ENCODE data around the gene EPB41L1. TPM values are rescaled to one million over a fixed set of nuclear protein-coding genes. Genes with fewer than 3 reads are reported as not detected.

EPB41L1 gene
- total RNA-seq, 3 donors from 2014 or later (not counting 1 experiment from before 2014, with no cell fraction given), result 0.21 to 0.29 TPM; not detected in 1

DNA sequence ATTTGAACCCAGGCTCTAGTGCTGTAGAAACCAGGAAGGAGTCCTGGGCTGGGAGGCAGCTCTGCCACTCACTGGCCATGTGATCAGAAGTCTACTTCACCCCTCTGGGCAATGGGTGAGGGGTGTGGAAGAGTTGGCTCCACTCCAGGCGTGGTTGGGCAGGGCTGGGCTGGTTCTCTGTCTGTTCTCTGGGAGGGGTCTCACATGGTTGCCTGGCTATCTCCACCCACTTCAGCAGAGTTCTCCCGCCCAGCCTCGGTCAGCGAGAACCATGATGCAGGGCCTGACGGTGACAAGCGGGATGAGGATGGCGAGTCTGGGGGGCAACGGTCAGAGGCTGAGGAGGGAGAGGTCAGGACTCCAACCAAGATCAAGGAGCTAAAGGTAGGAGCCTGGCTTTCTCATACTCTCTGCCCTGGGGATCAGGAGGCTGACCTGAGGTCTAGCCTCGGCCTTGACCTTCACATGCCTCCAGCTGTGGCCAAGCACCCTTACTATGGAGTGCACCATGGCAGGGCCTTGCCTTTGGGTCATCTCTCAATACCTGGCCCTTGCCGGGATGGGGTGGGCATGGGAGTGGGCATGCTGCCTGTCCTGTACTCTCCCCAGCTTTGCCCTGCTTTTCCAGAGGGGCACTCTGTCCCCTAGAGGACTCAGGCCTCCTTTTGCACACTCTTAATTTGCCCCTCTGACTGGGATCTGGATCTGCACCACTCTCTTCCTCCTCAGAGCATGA, 39.6 kb downstream of the EPB41L1 start:
- no peak overlapping the region for H3K27ac Mint-ChIP-seq
- H3K27ac ChIP-seq (ENCODE audit: low read length), result no peak overlapping the region
- 94% methylated on average over 10 of the region's 10 CpGs for WGBS (ENCODE audit: insufficient coverage)
- peaks cover 9 to 25% of the 10 kb centered on the region in 2 donors for H3K27me3 Mint-ChIP-seq (ENCODE audit: low read depth in 2 of 2)
- H3K9me3 Mint-ChIP-seq, result no peaks in the 10 kb centered on the region
- no peak for DNase-seq
- no peak overlapping the region for H3K4me3 Mint-ChIP-seq
- no peak for ATAC-seq
- H3K36me3 Mint-ChIP-seq, result no peaks in the 10 kb centered on the region
- intact Hi-C loops (cut with micrococcal nuclease), result no loop called here
- H3K4me1 ChIP-seq (ENCODE audit: control insufficient read depth, insufficient read depth, low read length), result no peaks in the 10 kb centered on the region
- H3K4me1 Mint-ChIP-seq, result no peaks in the 10 kb centered on the region
- no peaks in the 10 kb centered on the region for H3K27me3 ChIP-seq (ENCODE audit: control insufficient read depth, insufficient read depth, low read length)
- no peak for TF ChIP-seq CTCF (IDR thresholded peaks at IDR 0.05)
- no peaks in the 10 kb centered on the region for H3K36me3 ChIP-seq (ENCODE audit: control insufficient read depth, insufficient read depth, low read length)
- no peak overlapping the region for H3K4me3 ChIP-seq (ENCODE audit: low read length)
- no peaks in the 10 kb centered on the region for H3K9me3 ChIP-seq (ENCODE audit: control insufficient read depth, insufficient read depth, low read length)

DNA sequence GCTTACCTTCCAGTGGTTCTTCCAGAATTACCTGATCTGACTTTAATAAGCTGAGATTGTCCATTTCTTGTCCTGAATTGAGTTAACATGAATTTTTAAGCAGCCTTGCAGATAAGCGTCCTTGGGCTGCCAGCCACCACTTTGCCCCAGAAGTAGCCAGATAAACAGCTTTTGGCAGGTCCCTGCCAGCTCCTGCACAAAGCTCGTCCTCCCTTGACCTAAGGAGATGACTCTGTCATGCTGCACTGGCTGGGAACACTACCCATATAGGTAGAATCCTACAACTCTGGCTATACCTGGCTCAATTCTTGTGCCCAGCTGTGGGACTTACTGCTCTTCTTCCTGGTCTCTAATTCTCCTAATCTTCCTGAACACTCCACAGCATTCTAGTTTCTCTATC, 42.1 kb downstream of the EPB41L1 start:
- intact Hi-C loops (cut with micrococcal nuclease), result no loop called here
- no peak for TF ChIP-seq CTCF (IDR thresholded peaks at IDR 0.05)
- no peaks in the 10 kb centered on the region for H3K9me3 Mint-ChIP-seq
- no peak overlapping the region for H3K4me3 Mint-ChIP-seq
- peaks cover 0 to 6% of the 10 kb centered on the region in 2 donors for H3K4me1 Mint-ChIP-seq
- no peak overlapping the region for H3K27ac ChIP-seq (ENCODE audit: low read length)
- H3K27me3 ChIP-seq (ENCODE audit: control insufficient read depth, insufficient read depth, low read length), result no peaks in the 10 kb centered on the region
- DNase-seq (no peak), ATAC-seq (no peak)
- H3K36me3 ChIP-seq (ENCODE audit: control insufficient read depth, insufficient read depth, low read length), result no peaks in the 10 kb centered on the region
- 72% methylated on average over 2 of the region's 2 CpGs for WGBS (ENCODE audit: insufficient coverage)
- no peaks in the 10 kb centered on the region for H3K9me3 ChIP-seq (ENCODE audit: control insufficient read depth, insufficient read depth, low read length)
- H3K36me3 Mint-ChIP-seq, result no peaks in the 10 kb centered on the region
- peaks cover 12 to 25% of the 10 kb centered on the region in 2 donors for H3K27me3 Mint-ChIP-seq (ENCODE audit: low read depth in 2 of 2)
- no peak overlapping the region for H3K27ac Mint-ChIP-seq
- H3K4me3 ChIP-seq (ENCODE audit: low read length), result no peak overlapping the region
- H3K4me1 ChIP-seq (ENCODE audit: control insufficient read depth, insufficient read depth, low read length), result no peaks in the 10 kb centered on the region

DNA sequence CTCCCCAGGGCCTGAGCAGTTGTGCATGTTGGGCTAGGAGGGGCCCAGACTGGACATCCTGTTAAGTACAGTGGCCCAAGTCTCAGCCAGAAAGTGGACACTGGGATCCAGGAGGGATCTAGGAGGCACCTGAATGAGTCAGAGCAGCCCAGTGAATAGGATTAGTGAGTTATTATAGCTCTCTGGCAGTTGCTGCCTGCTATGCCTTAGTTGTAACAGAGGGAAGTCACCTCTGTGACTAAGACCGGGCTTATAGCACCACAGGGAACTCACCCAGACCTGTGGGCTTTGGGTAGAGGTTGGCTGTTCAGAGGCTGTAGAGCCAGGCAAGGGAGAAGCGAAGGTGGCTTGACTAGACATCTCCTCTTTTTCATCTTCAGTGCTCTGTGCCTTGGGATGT, 42.7 kb downstream of the EPB41L1 start:
- Histone ChIP-seq H3K27ac (ENCODE audit: low read length) (no peak overlapping the region), H3K36me3 (ENCODE audit: control insufficient read depth, insufficient read depth, low read length) (no peaks in the 10 kb centered on the region), H3K4me1 (ENCODE audit: control insufficient read depth, insufficient read depth, low read length) (no peaks in the 10 kb centered on the region), H3K27me3 (ENCODE audit: control insufficient read depth, insufficient read depth, low read length) (no peaks in the 10 kb centered on the region), H3K9me3 (ENCODE audit: control insufficient read depth, insufficient read depth, low read length) (no peaks in the 10 kb centered on the region), H3K4me3 (ENCODE audit: low read length) (no peak overlapping the region)
- ATAC-seq (no peak), DNase-seq (no peak)
- H3K4me1 Mint-ChIP-seq, result peaks cover 0 to 6% of the 10 kb centered on the region in 2 donors
- H3K4me3 Mint-ChIP-seq, result no peak overlapping the region
- no peak for TF ChIP-seq CTCF (IDR thresholded peaks at IDR 0.05)
- WGBS (ENCODE audit: insufficient coverage), result 84% methylated on average over 2 of the region's 2 CpGs
- no peak overlapping the region for H3K27ac Mint-ChIP-seq
- peaks cover 13 to 25% of the 10 kb centered on the region in 2 donors for H3K27me3 Mint-ChIP-seq (ENCODE audit: low read depth in 2 of 2)
- intact Hi-C loops (cut with micrococcal nuclease), result no loop called here
- no peaks in the 10 kb centered on the region for H3K36me3 Mint-ChIP-seq
- H3K9me3 Mint-ChIP-seq, result no peaks in the 10 kb centered on the region

All from natural killer cell (primary cell).